Measurements from ENCODE around the gene LSM3.

GRCh38 chr3:14186854-14187458, 8.3 kb downstream of the LSM3 start:
- TF ChIP-seq, protein P1, sequence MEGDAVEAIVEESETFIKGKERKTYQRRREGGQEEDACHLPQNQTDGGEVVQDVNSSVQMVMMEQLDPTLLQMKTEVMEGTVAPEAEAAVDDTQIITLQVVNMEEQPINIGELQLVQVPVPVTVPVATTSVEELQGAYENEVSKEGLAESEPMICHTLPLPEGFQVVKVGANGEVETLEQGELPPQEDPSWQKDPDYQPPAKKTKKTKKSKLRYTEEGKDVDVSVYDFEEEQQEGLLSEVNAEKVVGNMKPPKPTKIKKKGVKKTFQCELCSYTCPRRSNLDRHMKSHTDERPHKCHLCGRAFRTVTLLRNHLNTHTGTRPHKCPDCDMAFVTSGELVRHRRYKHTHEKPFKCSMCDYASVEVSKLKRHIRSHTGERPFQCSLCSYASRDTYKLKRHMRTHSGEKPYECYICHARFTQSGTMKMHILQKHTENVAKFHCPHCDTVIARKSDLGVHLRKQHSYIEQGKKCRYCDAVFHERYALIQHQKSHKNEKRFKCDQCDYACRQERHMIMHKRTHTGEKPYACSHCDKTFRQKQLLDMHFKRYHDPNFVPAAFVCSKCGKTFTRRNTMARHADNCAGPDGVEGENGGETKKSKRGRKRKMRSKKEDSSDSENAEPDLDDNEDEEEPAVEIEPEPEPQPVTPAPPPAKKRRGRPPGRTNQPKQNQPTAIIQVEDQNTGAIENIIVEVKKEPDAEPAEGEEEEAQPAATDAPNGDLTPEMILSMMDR (conservative IDR thresholded peaks at IDR 0.05; ENCODE audit: low read depth, low read length), result no peak
- TF ChIP-seq POLR2A (IDR thresholded peaks at IDR 0.05; ENCODE audit: low read depth, low read length), result no peak
- TF ChIP-seq MAFK (IDR thresholded peaks at IDR 0.05; ENCODE audit: low read depth, low read length), result no peak
